Measurements from ENCODE around the gene OAS1.

The OAS1 gene

DNA sequence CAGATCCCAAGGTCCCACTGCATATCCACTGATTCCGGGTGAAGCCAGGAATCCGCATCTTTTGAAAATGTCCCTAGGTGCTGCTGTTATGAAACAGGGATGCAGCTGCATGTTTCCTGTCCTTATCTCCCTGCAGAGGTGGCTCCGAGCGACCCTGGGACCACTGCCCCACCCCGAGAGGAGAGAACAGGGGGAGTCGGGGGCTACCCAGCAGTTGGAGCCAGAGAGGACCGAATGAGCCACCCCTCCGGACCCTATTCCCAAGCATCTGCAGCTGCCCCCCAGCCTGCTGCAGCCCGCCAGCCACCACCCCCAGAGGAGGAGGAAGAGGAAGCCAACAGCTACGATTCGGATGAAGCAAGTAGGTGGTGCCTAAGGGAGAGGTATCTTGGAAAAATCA is 30.3 kb upstream of the OAS1 start:
- Histone ChIP-seq H3K4me3 (ENCODE audit: low read depth, low read length) (no peak overlapping the region), H3K36me3 (no peaks in the 10 kb centered on the region), H3K9me3 (ENCODE audit: severe bottlenecking) (no peaks in the 10 kb centered on the region), H3K27ac (no peak overlapping the region), H3K27me3 (ENCODE audit: insufficient read depth, low read depth, severe bottlenecking) (peaks cover 87% of the 10 kb centered on the region)
- DNase-seq: no peak
- TF ChIP-seq, protein P1, sequence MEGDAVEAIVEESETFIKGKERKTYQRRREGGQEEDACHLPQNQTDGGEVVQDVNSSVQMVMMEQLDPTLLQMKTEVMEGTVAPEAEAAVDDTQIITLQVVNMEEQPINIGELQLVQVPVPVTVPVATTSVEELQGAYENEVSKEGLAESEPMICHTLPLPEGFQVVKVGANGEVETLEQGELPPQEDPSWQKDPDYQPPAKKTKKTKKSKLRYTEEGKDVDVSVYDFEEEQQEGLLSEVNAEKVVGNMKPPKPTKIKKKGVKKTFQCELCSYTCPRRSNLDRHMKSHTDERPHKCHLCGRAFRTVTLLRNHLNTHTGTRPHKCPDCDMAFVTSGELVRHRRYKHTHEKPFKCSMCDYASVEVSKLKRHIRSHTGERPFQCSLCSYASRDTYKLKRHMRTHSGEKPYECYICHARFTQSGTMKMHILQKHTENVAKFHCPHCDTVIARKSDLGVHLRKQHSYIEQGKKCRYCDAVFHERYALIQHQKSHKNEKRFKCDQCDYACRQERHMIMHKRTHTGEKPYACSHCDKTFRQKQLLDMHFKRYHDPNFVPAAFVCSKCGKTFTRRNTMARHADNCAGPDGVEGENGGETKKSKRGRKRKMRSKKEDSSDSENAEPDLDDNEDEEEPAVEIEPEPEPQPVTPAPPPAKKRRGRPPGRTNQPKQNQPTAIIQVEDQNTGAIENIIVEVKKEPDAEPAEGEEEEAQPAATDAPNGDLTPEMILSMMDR (IDR thresholded peaks at IDR 0.05; ENCODE audit: low read depth, low read length): no peak

GRCh38 chr12:112877006-112877405 is 29.8 kb upstream of the OAS1 start:
- Histone ChIP-seq H3K4me3 (ENCODE audit: low read depth, low read length) (no peak overlapping the region), H3K36me3 (no peaks in the 10 kb centered on the region), H3K27ac (no peak overlapping the region), H3K27me3 (ENCODE audit: insufficient read depth, low read depth, severe bottlenecking) (peaks cover 90% of the 10 kb centered on the region), H3K9me3 (ENCODE audit: severe bottlenecking) (no peaks in the 10 kb centered on the region)
- DNase-seq: no peak
- TF ChIP-seq, protein P1 (IDR thresholded peaks at IDR 0.05; ENCODE audit: low read depth, low read length): no peak

DNA sequence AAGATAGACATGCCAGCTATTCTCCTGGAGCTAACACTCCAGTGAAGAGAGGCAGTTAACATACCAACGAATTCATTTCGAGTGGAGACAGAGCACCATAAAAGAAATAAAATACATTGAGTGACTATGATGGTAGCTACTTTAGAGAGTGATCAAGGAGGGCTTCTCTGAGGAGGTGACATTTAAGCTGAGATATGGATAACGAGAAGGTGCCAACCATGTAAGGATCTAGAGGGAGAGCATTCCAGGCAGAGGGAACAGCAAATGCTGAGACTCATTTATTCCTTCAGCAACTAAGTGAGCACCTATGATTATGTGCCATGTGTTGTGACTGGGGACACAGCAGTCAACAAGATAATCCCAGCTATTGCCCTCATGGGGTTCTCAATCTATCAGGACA is 28.3 kb upstream of the OAS1 start:
- no peak for DNase-seq
- TF ChIP-seq, protein P1 (IDR thresholded peaks at IDR 0.05; ENCODE audit: low read depth, low read length): no peak
- H3K36me3 ChIP-seq: no peaks in the 10 kb centered on the region
- H3K27me3 ChIP-seq (ENCODE audit: insufficient read depth, low read depth, severe bottlenecking): peaks cover 90% of the 10 kb centered on the region
- H3K4me3 ChIP-seq (ENCODE audit: low read depth, low read length): no peak overlapping the region
- H3K27ac ChIP-seq: no peak overlapping the region
- no peaks in the 10 kb centered on the region for H3K9me3 ChIP-seq (ENCODE audit: severe bottlenecking)

DNA sequence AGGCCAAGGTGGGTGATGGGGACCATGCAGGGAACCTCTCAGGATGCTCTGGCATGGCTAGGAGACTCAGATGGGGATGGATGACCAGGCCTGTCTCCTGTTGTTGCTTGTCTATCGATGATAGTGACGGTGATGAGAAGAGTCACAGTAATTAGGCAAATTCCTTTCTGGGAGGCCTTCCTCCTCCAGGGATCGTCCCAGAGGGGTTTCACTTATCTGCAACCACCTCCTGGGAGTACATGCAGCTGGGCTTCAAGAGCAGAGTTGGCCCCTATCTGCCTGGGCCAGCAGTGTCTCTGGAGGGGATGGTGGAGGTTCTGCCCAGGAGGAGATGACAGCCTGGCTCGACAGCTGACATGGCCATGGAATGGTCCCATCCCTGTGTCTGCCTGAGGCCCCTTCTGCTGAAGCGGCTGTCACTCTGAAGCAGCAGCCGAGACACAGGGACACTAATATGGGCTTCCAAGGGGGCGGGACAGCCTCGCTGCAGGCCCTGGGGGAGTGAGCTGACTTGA is 27.5 kb upstream of the OAS1 start:
- Histone ChIP-seq H3K36me3 (no peaks in the 10 kb centered on the region), H3K9me3 (ENCODE audit: severe bottlenecking) (no peaks in the 10 kb centered on the region), H3K27me3 (ENCODE audit: insufficient read depth, low read depth, severe bottlenecking) (peaks cover 89% of the 10 kb centered on the region), H3K4me3 (ENCODE audit: low read depth, low read length) (no peak overlapping the region), H3K27ac (no peak overlapping the region)
- DNase-seq: no peak
- TF ChIP-seq, protein P1 (IDR thresholded peaks at IDR 0.05; ENCODE audit: low read depth, low read length): no peak

GRCh38 chr12:112881602-112882001 is 25.2 kb upstream of the OAS1 start:
- DNase-seq: peak; percentile 37
- TF ChIP-seq, protein P1 (IDR thresholded peaks at IDR 0.05; ENCODE audit: low read depth, low read length): no peak
- Histone ChIP-seq H3K36me3 (no peaks in the 10 kb centered on the region), H3K27ac (no peak overlapping the region), H3K27me3 (ENCODE audit: insufficient read depth, low read depth, severe bottlenecking) (peaks cover 89% of the 10 kb centered on the region), H3K9me3 (ENCODE audit: severe bottlenecking) (no peaks in the 10 kb centered on the region), H3K4me3 (ENCODE audit: low read depth, low read length) (no peak overlapping the region)

GRCh38 chr12:112885236-112885635 is 21.5 kb upstream of the OAS1 start:
- DNase-seq: no peak
- H3K27ac ChIP-seq: no peak overlapping the region
- no peaks in the 10 kb centered on the region for H3K9me3 ChIP-seq (ENCODE audit: severe bottlenecking)
- H3K27me3 ChIP-seq (ENCODE audit: insufficient read depth, low read depth, severe bottlenecking): peaks cover 67% of the 10 kb centered on the region
- TF ChIP-seq, protein P1 (IDR thresholded peaks at IDR 0.05; ENCODE audit: low read depth, low read length): no peak
- H3K36me3 ChIP-seq: no peaks in the 10 kb centered on the region
- H3K4me3 ChIP-seq (ENCODE audit: low read depth, low read length): no peak overlapping the region

Measured in WERI-Rb-1 (cell line).